Head of caudate nucleus (tissue), 42 donors: ENCODE measurements around the gene CTDSPL.
"Not testable (repeated sequence)": the region's sequence is repeated elsewhere in the genome, so short reads cannot be mapped to it uniquely, and the experiment has no call there.

ENCODE experiments used
- DNase-seq, 42 donors: peaks; one replicate each; pipeline versions ENCODE4 v3.0.0 to v3.0.0-alpha.2; 2020 to 2021; ENCODE audit warnings: mixed read lengths in 7 of 42
- intact Hi-C: fragments of 100-400 bp; cut with DNase I; formaldehyde crosslinking; loops from one replicate; pipeline ENCODE4 v1.15.0; 2022

Gene CTDSPL

DNA sequence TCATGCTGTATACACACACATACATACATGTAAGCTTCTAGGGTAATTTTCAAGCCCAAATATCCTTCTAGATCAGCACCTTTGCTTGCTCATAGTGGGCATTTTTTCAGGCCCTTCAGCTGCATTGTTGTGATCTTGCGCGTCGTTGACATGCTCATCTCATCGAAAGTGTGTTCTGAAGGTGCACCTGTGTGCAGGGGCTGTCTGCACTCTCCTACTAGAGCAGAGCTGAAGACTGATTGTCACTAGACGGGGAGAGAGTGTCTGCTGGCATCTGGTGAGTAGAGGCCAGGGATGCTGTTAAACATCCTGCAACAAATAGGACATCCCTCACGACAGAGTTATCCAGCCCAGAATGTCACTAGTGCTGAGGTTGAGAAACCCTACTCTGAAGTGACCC lies 93.2 kb downstream of the CTDSPL start:
- intact Hi-C loops, result no loop called here
- DNase-seq, result peak in 1 of 42 donors; percentile 10

DNA sequence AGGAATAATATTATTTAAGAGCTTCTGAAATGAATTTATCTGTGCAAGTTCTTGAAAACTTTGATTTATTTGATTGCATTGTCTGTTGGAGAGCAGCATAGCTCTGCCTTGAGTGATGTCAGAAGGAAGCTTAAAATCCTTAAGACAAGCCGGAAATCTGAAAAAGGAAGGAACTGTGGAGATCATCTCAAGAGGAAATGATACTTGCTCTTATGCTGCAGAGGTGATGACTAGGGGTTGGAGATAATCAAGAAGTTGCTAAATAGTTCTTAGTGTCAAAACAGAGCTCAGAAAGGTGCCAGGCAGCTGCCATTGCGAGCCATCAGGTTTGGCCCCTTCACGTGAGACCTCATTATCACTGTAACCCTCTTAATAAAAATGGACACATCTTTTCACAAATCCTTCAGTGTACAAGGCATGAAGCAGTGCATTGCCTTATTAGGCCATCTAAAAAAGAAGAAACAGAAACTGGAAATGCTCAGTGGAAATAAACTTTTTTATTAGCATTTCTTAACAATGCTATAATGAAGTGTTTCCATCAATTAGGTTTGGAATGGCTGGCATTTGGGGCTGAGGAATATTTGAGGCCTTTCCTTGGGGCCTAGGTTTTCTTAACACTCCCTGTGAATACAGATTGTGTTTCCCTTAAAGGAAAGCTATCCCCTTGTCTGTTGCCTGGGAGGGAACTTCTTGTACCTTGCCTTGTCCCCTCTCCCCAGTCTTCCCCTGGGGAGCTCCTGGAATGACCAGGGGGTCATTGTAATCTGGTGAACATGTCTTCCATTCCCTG lies 94.4 kb downstream of the CTDSPL start:
- intact Hi-C loops, result no loop called here
- DNase-seq, result peak in 2 of 42 donors; percentile 18 to 39

GRCh38 chr3:37956723-37957538 lies 95.3 kb downstream of the CTDSPL start:
- DNase-seq, result peak in 2 of 42 donors; percentile 33 to 41
- intact Hi-C loops, result no loop called here

DNA sequence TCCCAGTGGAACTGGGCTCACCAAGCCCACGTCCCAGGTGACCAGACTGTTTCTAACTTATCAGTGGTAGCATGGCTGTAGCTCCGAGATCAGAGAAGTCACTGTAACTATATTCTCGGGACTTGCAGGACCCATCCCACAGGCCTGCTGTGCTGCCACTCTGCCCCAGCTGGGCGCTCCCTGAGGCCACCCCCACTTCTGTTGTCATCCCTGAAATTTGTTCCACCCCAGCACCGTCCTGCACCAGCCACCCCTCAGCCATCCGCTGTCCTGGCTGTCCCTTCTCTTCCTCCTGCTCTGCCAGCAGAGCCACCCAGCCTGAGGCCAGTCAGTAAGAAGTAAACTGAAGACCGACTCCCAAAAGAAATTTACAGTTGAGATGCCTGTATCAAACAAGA lies 95.9 kb downstream of the CTDSPL start:
- DNase-seq, result peak in 1 of 42 donors; percentile 33
- intact Hi-C loops, result no loop called here

DNA sequence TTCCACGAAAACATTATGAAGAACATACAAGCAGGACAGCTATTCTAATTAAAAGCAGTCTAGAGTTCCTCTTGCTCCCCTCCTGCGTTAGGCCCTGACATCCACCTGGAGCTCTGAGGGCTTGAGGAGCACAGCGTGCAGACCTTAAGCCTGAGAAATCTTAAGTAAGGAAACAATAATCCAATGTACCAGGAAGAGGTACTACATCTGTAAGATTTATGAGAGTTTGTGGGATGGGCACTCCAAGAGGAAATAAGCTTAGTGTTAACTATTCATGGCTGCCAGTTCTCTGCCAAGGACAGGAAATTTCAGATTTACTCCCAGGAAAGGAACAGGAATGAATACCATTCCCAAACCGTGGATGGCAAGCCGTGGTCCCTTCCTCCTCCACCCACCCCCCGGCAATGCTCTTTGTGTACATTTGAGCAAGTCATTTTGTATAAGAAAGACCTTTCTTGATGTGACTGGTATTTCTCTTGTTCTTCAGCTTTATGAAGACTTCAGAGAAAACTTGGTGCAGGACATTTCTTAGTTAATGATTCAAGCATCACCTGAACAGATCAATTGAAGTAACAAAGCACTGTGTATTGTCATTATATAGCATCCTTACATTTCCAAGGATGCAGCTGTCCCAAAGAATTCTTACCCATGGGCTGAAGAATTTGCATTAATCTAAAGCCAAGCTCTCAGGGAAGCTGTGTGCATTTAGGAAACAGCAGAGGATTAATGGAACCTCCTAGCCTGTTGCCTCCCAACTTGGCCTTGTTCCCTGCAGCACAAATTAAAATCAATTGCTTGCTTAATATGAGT lies 100.1 kb downstream of the CTDSPL start:
- DNase-seq, result peak in 1 of 42 donors; percentile 28
- intact Hi-C loops, result no loop called here

GRCh38 chr3:37963016-37963415 lies 101.3 kb downstream of the CTDSPL start:
- intact Hi-C loops, result no loop called here
- DNase-seq, result peak in 1 of 42 donors; percentile 36

- intact Hi-C loops, result no loop called here
- peak in 1 of 42 donors; percentile 5 for DNase-seq
These were observed 102.0 kb downstream of the CTDSPL start for GRCh38 chr3:37963635-37964034.

DNA sequence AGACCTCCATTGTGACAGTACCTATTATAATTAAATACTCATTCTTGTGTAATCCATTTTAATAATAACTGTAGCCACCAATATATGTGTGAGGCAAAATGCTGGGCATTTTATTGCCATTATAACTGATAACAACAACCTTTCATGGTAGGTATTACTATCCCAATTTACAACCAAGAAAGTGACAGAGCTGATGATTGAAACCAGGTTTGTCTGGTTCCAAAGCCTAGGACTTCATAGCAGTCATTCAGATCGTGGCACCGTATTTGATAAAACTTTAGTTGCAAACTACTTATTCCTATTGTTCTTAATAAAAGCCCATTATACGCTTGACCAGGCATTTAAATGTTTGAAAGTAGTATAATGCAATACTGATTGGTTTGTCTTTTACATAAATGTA lies 102.5 kb downstream of the CTDSPL start:
- intact Hi-C loops, result no loop called here
- DNase-seq, result peak in 1 of 42 donors; percentile 10

GRCh38 chr3:37964716-37965115 lies 103.0 kb downstream of the CTDSPL start:
- intact Hi-C loops, result loop anchor here (5.0 kb wide), 1 partner anchor 107 kb away; no protein-coding TSS in a partner anchor

DNA sequence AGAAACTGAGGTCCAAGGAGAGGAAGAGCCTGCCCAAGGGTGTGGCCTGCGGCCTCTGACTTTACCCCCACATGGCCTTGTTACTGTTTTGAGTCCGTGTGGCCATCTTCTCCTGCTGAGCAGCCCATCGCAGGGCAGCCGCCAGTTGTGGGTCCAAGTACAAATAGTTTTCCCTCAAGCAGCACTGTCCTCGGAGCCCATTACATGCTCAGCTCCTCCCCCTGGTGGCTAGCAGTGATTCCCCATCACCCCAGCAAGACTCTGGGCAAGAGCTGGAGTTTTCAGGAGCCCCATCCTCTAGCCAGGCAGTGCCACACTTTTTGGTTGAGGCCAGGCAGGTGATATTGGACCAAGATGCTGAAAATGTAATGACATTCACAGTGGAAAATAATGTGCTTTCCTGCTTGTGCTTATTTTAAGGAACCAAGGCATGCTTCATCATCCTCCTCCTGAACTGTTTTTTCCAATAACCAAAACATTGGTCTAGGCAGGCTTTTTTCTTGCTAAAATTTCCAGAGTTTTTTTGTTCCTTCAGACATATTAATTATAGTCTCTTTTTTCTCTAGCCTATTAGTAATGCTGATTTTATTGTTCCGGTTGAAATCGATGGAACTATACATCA lies 105.7 kb downstream of the CTDSPL start:
- peak; percentile 38 to 81 (median 64) for DNase-seq

More at GRCh38 chr3:37964716-37965115, 103.0 kb downstream of the CTDSPL start:
- peak in 1 of 42 donors; percentile 5 for DNase-seq

GRCh38 chr3:37968199-37968598 lies 106.5 kb downstream of the CTDSPL start:
- intact Hi-C loops, result loop anchor here (5.0 kb wide), 1 partner anchor 111 kb away; no protein-coding TSS in a partner anchor
- peak in 3 of 42 donors; percentile 3 to 14 (median 12) for DNase-seq

More for the DNA sequence above, 105.7 kb downstream of the CTDSPL start:
- intact Hi-C loops, result loop anchor here (5.0 kb wide), 1 partner anchor 110 kb away; no protein-coding TSS in a partner anchor

- intact Hi-C loops, result loop anchor here (5.0 kb wide), 1 partner anchor 112 kb away; no protein-coding TSS in a partner anchor
- peak in 4 of 42 donors; percentile 9 to 40 (median 23) for DNase-seq
These were observed 107.3 kb downstream of the CTDSPL start for GRCh38 chr3:37968813-37969595.

DNA sequence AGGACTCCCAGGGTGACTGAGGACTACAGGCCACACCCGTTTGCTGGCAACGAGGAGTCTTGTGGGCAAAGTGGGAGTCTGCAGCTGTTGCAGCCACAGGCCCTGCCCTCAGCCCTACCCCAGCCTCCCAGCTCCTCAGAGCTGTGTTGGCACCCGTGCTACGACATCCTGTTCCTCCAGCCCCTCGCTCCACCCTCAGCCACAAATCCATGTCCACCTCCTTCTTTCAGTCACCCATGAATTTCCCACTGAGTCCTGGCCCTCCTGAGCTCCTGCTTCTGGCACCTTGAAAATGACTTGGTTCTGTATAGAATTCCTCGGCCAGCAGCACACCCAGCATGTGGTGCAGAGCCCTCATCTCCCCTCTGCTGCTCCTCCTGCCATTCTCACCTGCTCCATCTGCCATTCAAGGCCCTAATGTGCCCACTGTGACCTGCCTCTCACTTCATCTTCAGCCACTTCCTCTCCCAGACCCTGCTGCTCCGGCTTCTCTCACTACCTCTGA lies 108.0 kb downstream of the CTDSPL start:
- peak in 3 of 42 donors; percentile 5 to 40 (median 21) for DNase-seq
- intact Hi-C loops, result loop anchor here (5.0 kb wide), 1 partner anchor 112 kb away; no protein-coding TSS in a partner anchor

DNA sequence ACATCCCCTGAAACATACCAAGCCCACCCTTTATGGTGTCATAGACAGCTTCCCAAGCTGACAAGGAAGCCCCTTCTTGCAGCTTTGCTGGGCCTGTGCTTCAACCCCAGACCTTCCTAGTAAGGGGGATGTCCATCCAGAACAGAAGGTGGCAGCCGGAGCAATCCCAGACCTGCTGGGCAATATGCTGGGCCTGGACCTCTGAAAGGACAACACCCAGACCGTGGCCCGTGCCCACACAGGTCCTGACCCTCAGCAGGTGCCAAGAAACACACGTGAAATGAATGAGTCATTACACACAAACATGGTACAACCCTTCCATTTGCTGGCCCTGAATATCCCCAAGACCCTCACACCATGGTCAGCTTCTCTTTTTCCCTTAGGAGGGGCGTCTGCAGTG lies 109.1 kb downstream of the CTDSPL start:
- intact Hi-C loops, result no loop called here
- peak in 2 of 42 donors; percentile 28 to 38 for DNase-seq

- DNase-seq, result peak in 2 of 42 donors; percentile 36 to 39
- intact Hi-C loops, result no loop called here
These were observed 109.8 kb downstream of the CTDSPL start for GRCh38 chr3:37971467-37971866.

GRCh38 chr3:37972056-37972455 lies 110.4 kb downstream of the CTDSPL start:
- intact Hi-C loops, result not testable (repeated sequence)
- peak in 2 of 42 donors; percentile 13 to 24 for DNase-seq
